NOMO-1 (cell line): ENCODE data around the gene OR2C3.
"Not testable (repeated sequence)": the region's sequence is repeated elsewhere in the genome, so short reads cannot be mapped to it uniquely, and the experiment has no call there.

Experiments used
- DNase-seq, 2 experiments: peaks; one replicate each; lab custom pipeline; 2025; ENCODE audit not compliant: unreplicated experiment in 2 of 2; lab: John Stamatoyannopoulos, UW

The OR2C3 gene

GRCh38 chr1:247518613-247518891 lies 17.7 kb downstream of the OR2C3 start:
- DNase-seq = no peak

DNA sequence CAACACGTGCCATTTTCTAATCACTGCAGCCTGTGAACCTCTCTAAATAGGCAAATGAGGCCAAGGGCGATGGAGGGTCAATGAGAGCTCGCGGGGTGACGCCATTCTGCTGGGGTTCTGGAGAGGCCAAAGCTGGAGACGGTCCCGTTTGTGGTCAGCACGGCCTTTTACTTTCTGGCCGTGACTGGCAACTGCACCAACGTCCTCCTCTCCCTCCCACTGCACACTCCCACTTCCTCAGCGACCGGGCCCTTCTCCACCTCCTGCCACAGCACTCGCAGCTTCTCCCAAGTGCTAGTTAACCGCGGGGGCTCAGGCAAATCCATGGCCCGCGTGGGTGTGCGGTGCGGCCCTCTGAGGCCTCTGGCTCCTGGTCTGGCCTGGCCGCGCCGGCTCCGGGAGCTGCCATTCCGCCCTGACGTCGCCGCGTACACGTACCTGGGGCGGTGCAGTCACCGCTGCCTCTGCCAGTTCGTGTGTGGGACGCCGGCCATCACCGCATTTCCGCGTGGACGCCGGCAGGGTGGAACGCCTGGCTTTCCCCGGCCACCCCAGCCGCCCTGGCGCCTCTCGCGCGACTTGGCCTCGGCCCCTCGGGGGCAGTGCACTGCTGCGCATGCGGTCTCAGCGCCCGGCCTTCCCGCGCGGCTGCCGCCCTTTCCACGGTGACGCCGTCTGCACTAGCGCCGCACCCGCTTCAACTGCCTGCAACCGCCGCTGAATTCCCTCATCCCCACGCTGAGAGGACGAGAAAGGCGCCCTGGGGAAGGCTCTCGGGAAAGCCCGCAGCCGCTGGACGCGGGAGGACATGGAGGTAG lies 18.2 kb downstream of the OR2C3 start:
- DNase-seq = no peak

GRCh38 chr1:247506831-247507230 lies 29.4 kb downstream of the OR2C3 start:
- DNase-seq = no peak

- peak; percentile 27 to 74 for DNase-seq
Observed at GRCh38 chr1:247500865-247501264, 35.4 kb downstream of the OR2C3 start.

DNA sequence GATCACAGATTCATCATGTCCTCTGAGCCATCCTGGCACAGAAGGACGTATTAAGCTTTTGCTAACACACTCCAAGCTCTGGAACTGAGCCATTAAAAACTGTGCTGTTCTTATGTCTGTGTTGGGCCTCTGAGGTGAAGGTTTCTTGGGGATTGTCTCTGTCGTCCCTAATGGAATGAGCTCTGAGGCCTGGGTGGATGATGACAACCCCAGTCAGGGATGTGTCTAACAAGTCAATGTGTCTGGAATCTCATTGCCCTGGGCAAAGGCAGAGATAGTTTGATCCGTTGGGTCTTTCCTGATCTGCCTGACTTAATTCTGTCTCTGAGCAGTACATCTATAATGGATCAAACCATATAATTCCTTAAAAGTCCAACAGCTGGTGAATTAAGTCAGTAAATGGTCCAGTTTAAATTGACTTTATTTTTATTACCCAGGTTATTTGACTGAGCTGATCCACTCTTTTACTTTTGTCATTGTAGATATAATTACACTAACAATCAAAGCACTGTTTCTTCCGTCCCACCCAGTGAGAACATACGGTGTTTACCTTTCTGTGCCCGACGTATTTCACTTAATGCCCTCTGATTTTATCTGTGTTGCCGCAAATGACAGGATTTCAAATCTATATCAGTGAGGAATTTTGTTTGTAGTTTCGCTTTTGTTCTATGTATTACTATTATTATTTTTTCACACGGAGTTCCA lies 39.5 kb downstream of the OR2C3 start:
- DNase-seq = no peak

DNA sequence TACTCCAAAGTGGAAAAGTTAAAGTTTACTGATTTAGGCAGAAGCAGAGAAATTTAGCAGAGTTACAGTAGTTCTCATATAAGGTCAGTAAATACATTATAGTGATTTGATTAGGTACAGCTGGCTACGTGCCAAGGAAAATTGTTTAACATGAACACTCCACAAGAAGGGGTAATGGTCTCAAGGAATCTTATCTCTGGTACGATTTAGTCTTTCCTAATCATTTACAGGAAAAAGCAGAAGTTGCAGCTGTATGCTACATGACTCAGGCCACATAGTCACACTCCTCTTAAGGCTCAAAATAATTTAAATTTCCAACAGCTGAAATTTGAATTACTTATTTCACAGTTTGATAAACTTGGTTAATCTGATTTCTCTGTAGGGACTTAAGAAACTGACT lies 41.5 kb downstream of the OR2C3 start:
- DNase-seq = peak; percentile 58 to 93

DNA sequence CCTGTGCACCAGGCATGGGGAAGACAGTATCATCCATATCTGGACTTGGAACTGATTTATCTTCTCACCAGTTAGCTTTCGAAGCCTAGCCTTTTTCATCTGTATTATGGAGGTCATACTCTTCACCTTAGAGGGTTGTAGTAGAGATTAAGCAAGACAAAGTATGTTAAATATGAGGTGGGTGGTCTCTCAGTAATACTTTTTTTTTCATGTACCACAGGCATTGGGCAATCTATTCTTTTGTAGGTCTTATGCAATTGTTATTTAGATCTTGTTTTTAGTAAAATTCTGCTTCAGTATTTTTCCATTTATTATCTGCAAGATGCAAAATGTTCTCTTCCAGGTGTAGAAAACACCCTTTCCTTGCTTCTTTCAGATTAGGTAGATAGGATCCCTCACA lies 43.1 kb downstream of the OR2C3 start:
- DNase-seq = no peak

DNA sequence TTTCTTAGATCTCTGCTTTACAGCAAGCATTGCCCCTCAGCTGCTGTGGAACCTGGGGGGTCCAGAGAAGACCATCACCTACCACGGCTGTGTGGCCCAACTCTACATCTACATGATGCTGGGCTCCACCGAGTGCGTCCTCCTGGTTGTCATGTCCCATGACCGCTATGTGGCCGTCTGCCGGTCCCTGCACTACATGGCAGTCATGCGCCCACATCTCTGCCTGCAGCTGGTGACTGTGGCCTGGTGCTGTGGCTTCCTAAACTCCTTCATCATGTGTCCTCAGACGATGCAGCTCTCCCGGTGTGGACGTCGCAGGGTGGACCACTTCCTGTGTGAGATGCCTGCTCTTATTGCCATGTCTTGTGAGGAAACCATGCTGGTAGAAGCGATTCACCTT lies 44.9 kb downstream of the OR2C3 start:
- no peak for DNase-seq

DNA sequence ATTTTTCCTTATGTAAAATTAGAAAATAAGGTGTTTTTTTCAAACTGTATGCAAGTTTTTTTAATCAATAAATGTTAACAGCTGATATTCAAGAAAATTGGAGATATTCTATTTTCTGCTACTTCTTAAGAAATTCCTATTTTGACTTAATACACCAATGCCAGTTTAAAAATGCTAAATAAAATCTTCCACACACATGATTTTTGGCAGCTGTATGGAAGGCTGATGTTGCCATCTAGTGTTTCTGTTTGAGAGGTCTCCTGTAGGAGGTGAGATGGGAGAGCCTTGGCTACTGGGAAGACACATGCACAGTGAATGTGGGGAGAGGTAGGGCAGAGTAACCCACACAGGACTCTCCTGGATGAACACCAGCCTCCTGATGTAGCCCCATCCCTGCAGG lies 49.2 kb downstream of the OR2C3 start:
- peak in 1 of 2 experiments; percentile 62 for DNase-seq

GRCh38 chr1:247482747-247483146 lies 53.5 kb downstream of the OR2C3 start:
- no peak for DNase-seq

DNA sequence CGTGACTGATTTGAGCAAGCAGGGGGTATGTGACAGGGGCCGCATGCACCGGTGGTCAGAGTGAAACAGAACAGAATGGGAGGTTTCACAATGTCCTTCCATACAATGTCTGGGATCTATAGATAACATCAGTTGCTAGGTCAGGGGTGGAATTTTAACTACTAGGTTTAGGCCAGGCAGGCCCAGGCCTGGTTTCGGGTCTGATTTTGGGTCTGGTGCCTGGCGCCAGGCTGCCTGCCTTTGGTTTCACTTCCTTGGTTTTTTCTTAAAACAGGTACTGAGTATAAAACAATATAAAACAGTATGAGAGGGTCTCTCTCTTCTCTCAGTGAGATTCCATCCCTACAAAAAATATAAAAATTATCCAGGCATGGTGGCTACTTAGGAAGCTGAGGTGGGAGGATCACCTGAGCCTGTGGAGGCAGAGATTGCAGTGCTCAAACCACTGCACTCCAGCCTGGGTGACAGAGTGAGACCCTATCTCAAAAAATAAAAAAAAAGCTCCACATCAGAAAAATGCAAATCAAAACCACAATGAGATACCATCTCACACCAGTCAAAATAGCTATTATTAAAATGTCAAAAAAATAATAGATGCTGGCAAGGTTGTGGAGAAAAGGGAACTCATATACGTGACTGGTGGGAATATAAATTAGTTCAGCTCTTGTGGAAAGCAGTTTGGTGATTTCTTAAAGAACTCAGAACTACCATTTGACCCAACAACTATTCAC lies 59.7 kb downstream of the OR2C3 start:
- DNase-seq = not testable (repeated sequence)

- no peak for DNase-seq
Observed at GRCh38 chr1:247475793-247476192, 60.4 kb downstream of the OR2C3 start.
